GM19467 (cell line): ENCODE results near the gene SLC22A16.

Experiments used
- ATAC-seq: cut with Tn5 transposase; IDR thresholded peaks from one replicate; pipeline ENCODE4 v1.9.1; 2021; ENCODE audit warnings: mild to moderate bottlenecking, moderate library complexity; ENCODE audit not compliant: unreplicated experiment

The SLC22A16 gene

GRCh38 chr6:110449541-110449895, 26.9 kb downstream of the SLC22A16 start:
- no peak for ATAC-seq

GRCh38 chr6:110448846-110449540, 27.4 kb downstream of the SLC22A16 start:
- ATAC-seq = no peak

- ATAC-seq = no peak
Observed at GRCh38 chr6:110447761-110448160, 28.7 kb downstream of the SLC22A16 start.

GRCh38 chr6:110446405-110446804, 30.0 kb downstream of the SLC22A16 start:
- no peak for ATAC-seq

- no peak for ATAC-seq
Observed at GRCh38 chr6:110440026-110440425, 36.4 kb downstream of the SLC22A16 start.

- no peak for ATAC-seq
Observed at GRCh38 chr6:110439356-110439755, 37.1 kb downstream of the SLC22A16 start.

GRCh38 chr6:110434961-110435602, 41.3 kb downstream of the SLC22A16 start:
- ATAC-seq = no peak

- ATAC-seq = no peak
Observed at GRCh38 chr6:110432285-110432900, 44.0 kb downstream of the SLC22A16 start.

GRCh38 chr6:110430741-110431140, 45.7 kb downstream of the SLC22A16 start:
- ATAC-seq = no peak

- no peak for ATAC-seq
Observed at GRCh38 chr6:110430236-110430635, 46.2 kb downstream of the SLC22A16 start.

GRCh38 chr6:110428153-110428552, 48.3 kb downstream of the SLC22A16 start:
- ATAC-seq = no peak

- no peak for ATAC-seq
Observed at GRCh38 chr6:110425816-110426215, 50.6 kb downstream of the SLC22A16 start.

GRCh38 chr6:110422444-110422822, 54.0 kb downstream of the SLC22A16 start:
- ATAC-seq = no peak

- no peak for ATAC-seq
Observed at GRCh38 chr6:110421749-110422443, 54.5 kb downstream of the SLC22A16 start.

GRCh38 chr6:110419028-110419739, 57.2 kb downstream of the SLC22A16 start:
- no peak for ATAC-seq

GRCh38 chr6:110418594-110418993, 57.8 kb downstream of the SLC22A16 start:
- ATAC-seq = no peak

- ATAC-seq = no peak
Observed at GRCh38 chr6:110415086-110415916, 61.1 kb downstream of the SLC22A16 start, which contains the start of gene DDO. Gene DDO (minus strand): TSS chr6:110415575. CDS start chr6:110413462, 2,113 bp downstream.

GRCh38 chr6:110414669-110415068, 61.7 kb downstream of the SLC22A16 start:
- no peak for ATAC-seq

- no peak for ATAC-seq
Observed at GRCh38 chr6:110412360-110412759, 64.1 kb downstream of the SLC22A16 start.

GRCh38 chr6:110410511-110410910, 65.9 kb downstream of the SLC22A16 start:
- ATAC-seq = no peak
